Large intestine (tissue), 3 donors: ENCODE measurements around the gene SYNE3. TPM values are rescaled to one million over a fixed set of nuclear protein-coding genes. Genes with fewer than 3 reads are reported as not detected.

Experiments used
- DNase-seq, 2 donors: peaks; one replicate each; pipeline versions ENCODE4 v3.0.0 to v3.0.0-alpha.2; 2013
- H3K27ac ChIP-seq: one replicate; pipeline ENCODE4 v1.5.1; 2013; ENCODE audit warnings: low read length
- H3K27me3 ChIP-seq: 2 replicates; pipeline ENCODE4 v1.6.1; 2013; ENCODE audit warnings: low read length; ENCODE audit not compliant: control insufficient read depth, insufficient read depth
- H3K36me3 ChIP-seq: 2 replicates; pipeline ENCODE4 v1.6.1; 2013; ENCODE audit warnings: low read length; ENCODE audit not compliant: control insufficient read depth, insufficient read depth
- H3K4me1 ChIP-seq: one replicate; pipeline ENCODE4 v1.6.1; 2013; ENCODE audit warnings: low read length; ENCODE audit not compliant: control insufficient read depth, insufficient read depth
- H3K4me3 ChIP-seq: one replicate; pipeline ENCODE4 v1.5.1; 2013; ENCODE audit warnings: low read length
- H3K9me3 ChIP-seq: one replicate; pipeline ENCODE4 v1.6.1; 2013; ENCODE audit warnings: mild to moderate bottlenecking, low read depth, low read length, moderate library complexity; ENCODE audit not compliant: control insufficient read depth
- WGBS: methylation state at CpG from one replicate; pipeline ENCODE4 v1.1.5; 2013; ENCODE audit warnings: low lambda C conversion rate; ENCODE audit not compliant: insufficient coverage; 5-methylcytosine and 5-hydroxymethylcytosine counted together
- polyA plus RNA-seq: library from polyadenylated mRNA; unstranded; fragments of 120-200 nt; gene quantifications from one replicate; pipeline ENCODE4 v1.2.1, GENCODE V29; 2013

SYNE3 gene
- polyA plus RNA-seq, 1 donor = 1.2 TPM

DNA sequence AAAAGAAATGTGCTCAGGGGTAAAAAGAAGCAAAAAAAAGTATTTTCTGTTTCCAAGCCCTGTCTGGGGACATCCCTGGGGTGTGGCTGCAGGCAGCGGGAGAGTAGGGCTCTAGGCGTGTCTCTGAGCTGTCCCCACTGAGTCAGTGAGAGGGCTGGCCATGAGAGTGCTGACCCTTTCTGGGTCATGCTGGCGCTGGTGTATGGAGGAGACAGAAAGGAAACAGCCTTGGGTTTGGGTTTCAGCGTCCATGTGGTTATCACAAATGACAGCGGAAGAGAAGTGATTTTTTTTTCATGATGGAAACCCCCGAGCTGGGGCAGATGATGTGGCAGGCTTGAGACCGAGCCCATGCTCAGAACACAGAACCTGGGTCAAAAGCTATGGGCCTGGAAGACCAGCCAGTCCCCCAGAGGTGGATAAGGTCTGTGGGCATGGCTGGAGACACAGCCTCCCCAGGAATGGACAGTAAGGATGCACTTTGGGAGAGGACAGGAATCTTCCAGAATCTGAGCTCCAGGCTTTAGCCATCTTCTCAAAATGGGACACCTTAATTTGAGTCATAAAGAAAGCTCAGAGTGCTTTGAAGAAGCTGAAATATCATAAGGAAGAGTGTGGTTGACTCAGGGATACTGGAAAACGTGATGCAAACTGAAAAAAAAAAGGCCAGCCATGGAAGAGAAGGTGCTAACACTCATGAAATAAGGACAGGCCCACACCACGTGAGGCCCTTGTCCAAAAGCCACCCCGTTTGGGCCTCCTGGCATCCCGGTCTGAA lies 36.2 kb downstream of the SYNE3 start:
- DNase-seq = no peak

DNA sequence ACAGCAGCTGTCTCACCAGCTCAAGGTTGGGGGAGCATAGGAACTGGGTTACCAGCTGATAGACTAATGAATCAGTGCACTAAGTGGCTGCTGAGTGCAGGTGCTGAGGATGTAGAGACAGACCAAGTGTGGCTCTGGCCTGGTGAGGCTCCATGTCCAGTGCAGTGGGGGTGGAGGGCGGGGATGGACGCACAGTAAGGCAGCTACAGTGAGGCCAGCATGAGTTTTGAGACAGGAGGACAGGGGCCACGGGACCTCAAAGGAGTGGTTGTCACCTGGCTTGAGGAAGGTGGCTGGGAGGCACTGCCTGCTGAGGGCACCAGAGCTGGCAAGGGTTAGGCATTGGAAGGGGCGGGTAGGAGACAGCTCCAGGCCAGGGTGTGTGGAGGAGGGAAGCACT lies 37.0 kb downstream of the SYNE3 start:
- WGBS = no CpG with 5 or more reads among the region's 4 CpGs
- DNase-seq = no peak
- Histone ChIP-seq H3K27ac (no peak overlapping the region), H3K36me3 (no peaks in the 10 kb centered on the region), H3K27me3 (no peaks in the 10 kb centered on the region), H3K4me3 (no peak overlapping the region), H3K9me3 (no peaks in the 10 kb centered on the region), H3K4me1 (peaks cover 18% of the 10 kb centered on the region)

More for the DNA sequence above, 36.2 kb downstream of the SYNE3 start:
- 90% methylated on average over 2 of the region's 11 CpGs for WGBS
- no peaks in the 10 kb centered on the region for H3K36me3 ChIP-seq
- no peak overlapping the region for H3K27ac ChIP-seq
- no peaks in the 10 kb centered on the region for H3K9me3 ChIP-seq
- H3K4me1 ChIP-seq = peaks cover 18% of the 10 kb centered on the region
- H3K27me3 ChIP-seq = no peaks in the 10 kb centered on the region
- no peak overlapping the region for H3K4me3 ChIP-seq

DNA sequence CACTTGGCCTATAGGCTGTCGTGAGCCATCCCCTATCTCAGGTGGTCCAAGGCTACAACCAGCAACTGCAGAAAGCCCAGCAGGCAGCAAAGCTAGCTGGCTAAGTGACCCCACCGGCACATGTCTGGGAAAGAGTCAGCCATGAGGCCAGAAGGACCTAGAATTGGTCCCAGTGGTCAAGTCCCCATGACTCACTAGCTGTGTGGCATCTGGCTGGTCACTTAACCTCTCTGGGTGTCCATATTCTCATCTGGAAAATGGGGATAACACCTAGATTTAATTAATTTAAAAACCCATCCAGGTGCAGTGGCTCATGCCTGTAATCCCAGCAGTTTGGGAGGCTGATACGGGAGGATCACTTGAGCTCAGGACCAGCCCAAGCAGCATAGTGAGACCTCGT lies 37.6 kb downstream of the SYNE3 start:
- no CpG with 5 or more reads among the region's 4 CpGs for WGBS
- Histone ChIP-seq H3K4me1 (peaks cover 12% of the 10 kb centered on the region), H3K36me3 (no peaks in the 10 kb centered on the region), H3K4me3 (no peak overlapping the region), H3K27ac (no peak overlapping the region), H3K27me3 (no peaks in the 10 kb centered on the region), H3K9me3 (no peaks in the 10 kb centered on the region)
- no peak for DNase-seq

DNA sequence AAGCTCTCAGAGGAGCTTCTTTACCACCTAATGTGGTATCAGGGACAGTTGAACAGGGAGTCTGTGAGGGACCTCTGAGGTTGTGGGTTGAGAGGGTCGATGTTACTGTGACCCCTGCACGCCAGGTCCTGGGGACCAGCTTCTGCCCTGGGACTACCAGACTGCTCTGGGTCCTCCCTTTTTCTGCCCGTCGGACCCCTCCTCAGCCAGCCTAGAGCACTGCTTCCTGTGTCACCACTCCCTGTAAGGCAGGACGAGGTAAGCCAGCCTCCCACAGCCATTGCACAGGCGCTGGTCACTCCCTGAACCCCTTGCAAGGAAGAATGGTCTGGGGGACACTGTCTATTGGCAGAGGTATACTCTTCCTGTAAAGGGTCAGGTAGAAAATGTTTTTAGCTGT lies 38.1 kb downstream of the SYNE3 start:
- no peaks in the 10 kb centered on the region for H3K27me3 ChIP-seq
- no peaks in the 10 kb centered on the region for H3K9me3 ChIP-seq
- H3K27ac ChIP-seq = no peak overlapping the region
- DNase-seq = no peak
- no CpG with 5 or more reads among the region's 6 CpGs for WGBS
- no peak overlapping the region for H3K4me3 ChIP-seq
- H3K36me3 ChIP-seq = no peaks in the 10 kb centered on the region
- H3K4me1 ChIP-seq = peaks cover 7% of the 10 kb centered on the region

DNA sequence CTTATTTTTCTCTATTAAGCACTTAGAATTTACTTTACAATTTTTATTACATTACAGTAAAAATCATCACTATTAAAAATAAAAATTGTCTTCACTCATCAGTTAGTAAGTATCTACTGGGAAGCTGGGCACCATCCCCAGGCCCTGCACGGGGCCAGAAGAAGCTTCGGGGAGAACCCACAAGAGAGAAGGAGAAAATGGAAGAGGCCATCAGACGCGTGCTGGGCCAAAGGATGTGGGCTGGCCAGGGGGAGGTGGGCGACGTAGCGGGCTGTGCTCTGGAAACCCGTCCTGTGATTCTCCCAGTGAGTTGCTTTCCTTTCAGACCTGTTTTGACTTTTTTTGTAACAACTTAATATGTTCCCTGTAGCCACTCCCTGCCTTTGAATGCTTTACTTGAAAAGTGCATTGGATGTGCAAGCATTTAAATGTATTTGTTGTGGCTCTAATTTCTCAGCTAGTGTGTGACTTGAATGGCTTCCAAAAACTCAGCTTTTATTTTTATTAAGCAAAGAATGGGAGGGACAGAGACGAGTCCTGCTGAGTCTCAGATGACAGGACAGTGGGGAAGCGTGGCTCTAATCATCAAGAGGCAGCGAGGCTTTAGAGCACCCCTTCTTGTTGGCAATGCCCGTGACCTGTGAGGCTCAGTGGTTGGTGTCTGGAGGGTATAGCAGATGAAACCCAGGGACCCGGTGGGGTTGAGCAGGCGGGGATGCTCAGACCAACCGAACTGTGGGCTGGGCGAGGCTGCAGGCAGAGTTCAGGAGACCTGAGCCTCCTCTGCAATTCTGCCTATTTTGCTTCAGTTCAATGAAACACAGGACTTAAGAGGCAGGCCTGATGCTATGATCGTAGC lies 38.8 kb downstream of the SYNE3 start:
- WGBS = 100% methylated on average over 5 of the region's 17 CpGs
- Histone ChIP-seq H3K27me3 (no peaks in the 10 kb centered on the region), H3K4me1 (peaks cover 5% of the 10 kb centered on the region), H3K36me3 (no peaks in the 10 kb centered on the region), H3K9me3 (no peaks in the 10 kb centered on the region), H3K4me3 (no peak overlapping the region), H3K27ac (no peak overlapping the region)
- DNase-seq = no peak

DNA sequence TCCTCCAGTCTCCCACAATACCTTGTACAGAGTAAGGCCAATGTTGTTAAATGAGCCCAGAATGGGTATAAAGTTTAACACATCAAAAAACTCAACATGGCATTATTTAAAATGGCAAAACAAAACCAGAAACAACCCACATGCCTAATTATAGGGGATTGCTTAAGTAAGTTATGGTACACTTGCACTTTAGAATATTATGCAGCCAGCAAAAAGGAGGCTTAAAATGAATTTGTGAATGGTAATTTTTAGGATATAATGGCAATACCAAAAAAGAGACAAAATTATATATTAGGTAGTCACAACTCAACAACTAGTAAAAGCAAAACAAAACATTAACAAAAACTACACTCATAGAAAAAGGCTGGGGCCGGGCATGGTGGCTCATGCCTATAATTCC lies 39.7 kb downstream of the SYNE3 start:
- no CpG with 5 or more reads among the region's 1 CpG for WGBS
- Histone ChIP-seq H3K9me3 (no peaks in the 10 kb centered on the region), H3K4me1 (peaks cover 5% of the 10 kb centered on the region), H3K27me3 (no peaks in the 10 kb centered on the region), H3K27ac (no peak overlapping the region), H3K36me3 (no peaks in the 10 kb centered on the region), H3K4me3 (no peak overlapping the region)
- no peak for DNase-seq

DNA sequence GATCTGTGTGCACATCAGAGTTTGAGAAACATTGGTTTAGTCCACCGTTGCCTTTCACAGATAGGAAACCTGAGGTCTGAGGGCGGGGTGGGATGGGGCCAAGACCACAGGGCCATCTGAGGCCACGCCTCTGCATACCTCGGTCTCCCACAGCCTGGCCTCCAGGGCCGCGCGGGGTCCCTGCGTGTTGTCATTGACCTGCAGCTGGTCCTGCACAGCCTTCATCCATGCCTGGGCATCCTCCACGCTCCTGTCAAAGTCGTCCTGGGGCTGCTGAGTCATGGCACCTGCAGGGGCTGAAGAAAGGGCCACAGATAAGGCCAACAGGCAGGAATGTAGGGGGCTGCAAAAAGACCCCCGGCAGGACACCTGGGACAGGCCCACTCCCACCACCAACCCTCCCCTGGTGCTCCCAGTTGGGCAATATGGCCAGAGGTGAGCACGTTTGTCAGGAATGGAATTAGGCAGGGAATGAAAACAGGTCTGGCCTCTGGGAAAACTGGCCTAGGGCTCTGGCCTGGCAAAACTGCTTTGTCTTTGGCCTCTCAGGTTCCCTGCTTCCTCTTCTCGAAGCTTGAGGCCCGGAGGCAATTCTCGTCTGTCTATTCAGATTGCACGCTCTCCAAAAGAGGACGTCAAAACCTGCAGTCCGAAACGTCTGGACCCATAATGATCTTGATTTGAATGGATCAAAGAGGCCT lies 40.8 kb downstream of the SYNE3 start:
- DNase-seq = no peak
- no peaks in the 10 kb centered on the region for H3K9me3 ChIP-seq
- no peaks in the 10 kb centered on the region for H3K27me3 ChIP-seq
- no peak overlapping the region for H3K27ac ChIP-seq
- no peak overlapping the region for H3K4me3 ChIP-seq
- no CpG with 5 or more reads among the region's 19 CpGs for WGBS
- H3K36me3 ChIP-seq = no peaks in the 10 kb centered on the region
- H3K4me1 ChIP-seq = no peaks in the 10 kb centered on the region

DNA sequence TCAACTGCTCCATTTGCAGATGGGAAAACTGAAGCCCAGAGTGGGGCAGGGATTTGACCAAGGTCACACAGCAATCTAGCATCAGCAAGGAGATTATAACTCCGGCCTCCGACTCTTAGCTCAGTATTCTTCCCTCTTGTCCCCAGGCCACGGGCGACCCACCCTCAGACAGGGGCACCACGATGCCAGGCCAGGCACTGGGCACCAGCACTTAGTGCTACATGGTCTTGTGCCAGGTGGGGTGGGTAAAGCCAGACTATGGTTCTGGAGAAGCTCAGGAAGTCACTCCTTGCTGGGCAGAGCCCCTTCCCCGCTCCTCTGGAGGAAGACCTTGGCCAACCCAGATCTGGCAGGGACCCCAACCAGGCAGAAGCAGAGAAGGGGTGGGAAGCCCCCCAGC lies 41.5 kb downstream of the SYNE3 start:
- Histone ChIP-seq H3K27me3 (no peaks in the 10 kb centered on the region), H3K27ac (no peak overlapping the region), H3K4me1 (no peaks in the 10 kb centered on the region), H3K4me3 (no peak overlapping the region), H3K36me3 (no peaks in the 10 kb centered on the region), H3K9me3 (no peaks in the 10 kb centered on the region)
- DNase-seq = no peak
- WGBS = no CpG with 5 or more reads among the region's 6 CpGs

DNA sequence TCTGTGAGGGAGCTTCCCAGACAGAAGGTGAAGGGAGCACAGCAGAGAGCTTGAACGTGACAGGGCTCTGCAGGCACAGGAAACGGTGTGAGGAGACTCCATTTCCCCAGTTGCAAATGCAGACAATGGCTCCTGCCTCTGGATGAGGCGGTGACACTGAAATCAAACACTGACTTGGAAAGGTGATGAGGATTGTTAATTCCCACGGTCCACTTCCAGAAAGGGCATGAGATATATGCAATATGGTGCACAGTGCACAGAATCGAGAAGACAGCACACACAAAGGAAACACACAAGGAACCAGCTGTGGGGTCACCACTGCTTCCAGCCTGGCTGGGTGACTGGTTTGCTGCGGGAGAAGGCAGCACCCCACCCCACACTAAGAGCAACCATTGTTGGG lies 42.0 kb downstream of the SYNE3 start:
- Histone ChIP-seq H3K36me3 (no peaks in the 10 kb centered on the region), H3K4me3 (no peak overlapping the region), H3K27ac (no peak overlapping the region), H3K4me1 (peaks cover under 1% of the 10 kb centered on the region), H3K27me3 (no peaks in the 10 kb centered on the region), H3K9me3 (no peaks in the 10 kb centered on the region)
- no peak for DNase-seq
- WGBS = no CpG with 5 or more reads among the region's 6 CpGs

DNA sequence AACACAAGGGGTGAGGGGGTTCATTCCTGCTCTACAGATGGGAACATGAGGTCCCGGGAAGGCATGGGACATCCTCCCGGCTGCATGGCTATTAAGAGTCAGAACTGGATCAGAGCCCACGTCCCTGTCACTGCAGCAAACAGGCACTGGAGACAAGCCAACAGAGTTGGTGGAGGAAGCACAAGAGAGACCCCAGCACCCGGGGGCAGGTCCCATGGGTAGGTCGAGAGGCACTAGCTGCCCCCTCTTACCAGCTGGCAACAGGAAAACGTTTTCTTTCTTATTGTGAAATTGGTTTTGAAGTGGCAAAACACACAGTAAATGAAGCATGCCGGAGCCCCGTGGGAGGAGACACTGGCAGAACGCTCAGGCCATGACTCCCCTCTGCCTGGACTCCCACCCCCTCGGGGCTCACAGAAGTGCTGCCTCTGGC lies 43.6 kb downstream of the SYNE3 start:
- Histone ChIP-seq H3K36me3 (no peaks in the 10 kb centered on the region), H3K4me3 (no peak overlapping the region), H3K4me1 (peaks cover 15% of the 10 kb centered on the region), H3K9me3 (no peaks in the 10 kb centered on the region), H3K27ac (no peak overlapping the region), H3K27me3 (no peaks in the 10 kb centered on the region)
- no CpG with 5 or more reads among the region's 10 CpGs for WGBS
- no peak for DNase-seq
